Tibial nerve (tissue), 4 donors: Measurements from ENCODE around the gene ZNF574.

Experiments
- EP300 ChIP-seq, 2 donors: sonication (generic); formaldehyde crosslinking; IDR thresholded peaks; one replicate each; pipeline ENCODE4 v1.6.1; 2017; ENCODE audit warnings: antibody characterized with exemption in 2 of 2, mild to moderate bottlenecking in 1 of 2
- POLR2A ChIP-seq, 2 donors: fragments of 450-650 bp; IDR thresholded peaks; one replicate each; pipeline ENCODE4 v1.6.1; 2017; ENCODE audit warnings: antibody characterized with exemption in 2 of 2, mild to moderate bottlenecking in 2 of 2, moderate library complexity in 2 of 2
- TF ChIP-seq, protein P1 (sequence below), 5 experiments: fragments of 200-600 bp in 3 of 5; fragments of 450-650 bp in 2 of 5; sonication (generic) in 3 of 5; IDR thresholded peaks; one replicate each; pipeline ENCODE4 v1.5.1; 2016 to 2019; ENCODE audit warnings: antibody characterized with exemption in 5 of 5, mild to moderate bottlenecking in 3 of 5, moderate library complexity in 2 of 5

DNA sequence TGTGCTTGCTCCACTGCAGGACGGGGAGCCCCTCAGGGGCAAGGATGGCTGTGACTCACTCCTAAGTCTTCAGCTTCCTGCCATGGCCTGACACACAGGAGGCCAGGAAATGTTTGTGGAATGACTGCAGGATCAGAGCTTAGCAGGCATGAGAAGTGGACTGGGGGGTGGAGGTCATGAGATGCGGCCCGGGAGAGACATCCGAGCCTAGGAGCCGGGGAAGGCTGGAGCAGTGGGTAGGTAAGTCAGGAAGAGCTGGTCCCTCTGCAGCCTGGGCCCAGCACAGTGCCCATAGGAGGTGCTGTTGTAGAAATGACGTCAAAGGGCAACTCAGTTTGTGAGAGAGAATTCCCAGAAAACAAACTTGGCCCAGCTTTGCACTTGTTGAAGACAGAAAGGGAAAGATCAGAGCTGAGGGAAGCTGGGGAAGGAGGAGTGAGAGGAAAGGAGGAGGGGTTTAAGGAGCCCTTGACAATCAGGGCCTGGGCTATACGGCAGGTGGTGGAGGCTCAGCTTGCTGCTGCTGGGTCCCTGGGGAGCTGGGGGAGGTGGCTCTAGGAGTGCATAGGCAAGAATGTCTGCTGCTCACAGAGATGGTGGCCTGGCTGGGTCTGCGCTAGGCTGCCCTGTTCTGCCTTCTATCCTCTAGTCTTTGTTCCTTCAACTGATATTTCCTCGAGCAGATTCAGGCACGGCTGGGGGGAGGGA is 37.8 kb downstream of the ZNF574 start:
- TF ChIP-seq, protein P1, sequence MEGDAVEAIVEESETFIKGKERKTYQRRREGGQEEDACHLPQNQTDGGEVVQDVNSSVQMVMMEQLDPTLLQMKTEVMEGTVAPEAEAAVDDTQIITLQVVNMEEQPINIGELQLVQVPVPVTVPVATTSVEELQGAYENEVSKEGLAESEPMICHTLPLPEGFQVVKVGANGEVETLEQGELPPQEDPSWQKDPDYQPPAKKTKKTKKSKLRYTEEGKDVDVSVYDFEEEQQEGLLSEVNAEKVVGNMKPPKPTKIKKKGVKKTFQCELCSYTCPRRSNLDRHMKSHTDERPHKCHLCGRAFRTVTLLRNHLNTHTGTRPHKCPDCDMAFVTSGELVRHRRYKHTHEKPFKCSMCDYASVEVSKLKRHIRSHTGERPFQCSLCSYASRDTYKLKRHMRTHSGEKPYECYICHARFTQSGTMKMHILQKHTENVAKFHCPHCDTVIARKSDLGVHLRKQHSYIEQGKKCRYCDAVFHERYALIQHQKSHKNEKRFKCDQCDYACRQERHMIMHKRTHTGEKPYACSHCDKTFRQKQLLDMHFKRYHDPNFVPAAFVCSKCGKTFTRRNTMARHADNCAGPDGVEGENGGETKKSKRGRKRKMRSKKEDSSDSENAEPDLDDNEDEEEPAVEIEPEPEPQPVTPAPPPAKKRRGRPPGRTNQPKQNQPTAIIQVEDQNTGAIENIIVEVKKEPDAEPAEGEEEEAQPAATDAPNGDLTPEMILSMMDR (IDR thresholded peaks at IDR 0.05) = no peak
- TF ChIP-seq POLR2A (IDR thresholded peaks at IDR 0.05) (no peak), EP300 (IDR thresholded peaks at IDR 0.05) (no peak)
